RPMI7951 (cell line): Measurements from ENCODE around the gene POLDIP3. TPM values are rescaled to one million over a fixed set of nuclear protein-coding genes. Genes with fewer than 3 reads are reported as not detected.
"Not testable (repeated sequence)": the region's sequence is repeated elsewhere in the genome, so short reads cannot be mapped to it uniquely, and the experiment has no call there.

Experiments used
- DNase-seq: peaks from one replicate; pipeline ENCODE4 v3.0.0-alpha.2; 2012; ENCODE audit warnings: low read depth
- total RNA-seq: library from RNA; depleted of rRNA; stranded (reverse); fragments of >200 nt; shearing (Covaris generic); gene quantifications from 2 replicates; pipeline ENCODE4 v1.2.3, GENCODE V29; 2014

Gene POLDIP3
- total RNA-seq, 1 experiment from 2014 or later, result 23.1 TPM

DNA sequence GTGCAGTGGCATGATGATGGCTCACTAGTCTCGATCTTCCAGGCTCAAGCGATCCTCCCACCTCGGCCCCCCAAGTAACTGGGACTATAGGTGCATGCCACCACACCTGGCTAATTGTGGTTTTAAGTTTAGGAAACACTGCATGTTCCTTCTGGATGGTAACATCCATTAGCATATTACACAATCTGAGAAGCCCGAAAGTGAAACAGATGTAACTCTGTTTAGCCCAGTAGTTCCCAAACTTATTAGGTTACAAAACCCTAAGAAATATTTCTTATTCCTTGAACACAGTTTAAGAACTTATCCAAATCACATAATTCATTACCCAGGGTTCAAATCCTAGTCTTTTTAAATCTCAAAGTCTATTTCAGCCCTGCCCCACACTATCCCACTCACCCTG lies 28.3 kb downstream of the POLDIP3 start:
- DNase-seq, result no peak

DNA sequence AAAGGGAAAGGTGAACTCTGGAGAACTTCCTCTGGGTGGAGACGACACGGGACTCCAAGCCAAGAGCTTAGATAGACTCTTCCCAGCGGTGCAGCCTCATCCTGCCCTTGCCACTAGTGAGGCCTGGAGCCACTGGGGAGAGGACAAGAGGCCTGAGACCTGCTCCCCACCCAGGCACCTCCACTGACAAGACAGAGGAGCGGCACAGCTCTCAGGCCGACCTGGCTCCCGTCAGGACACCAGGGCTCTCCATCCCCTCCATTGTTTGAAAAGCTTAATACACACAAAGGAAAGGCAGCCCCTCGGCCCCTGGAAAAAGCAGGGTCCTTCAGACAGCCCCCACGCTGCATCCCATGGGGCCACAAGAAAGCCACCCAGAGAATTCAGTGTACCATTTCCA lies 29.6 kb downstream of the POLDIP3 start:
- DNase-seq, result no peak

DNA sequence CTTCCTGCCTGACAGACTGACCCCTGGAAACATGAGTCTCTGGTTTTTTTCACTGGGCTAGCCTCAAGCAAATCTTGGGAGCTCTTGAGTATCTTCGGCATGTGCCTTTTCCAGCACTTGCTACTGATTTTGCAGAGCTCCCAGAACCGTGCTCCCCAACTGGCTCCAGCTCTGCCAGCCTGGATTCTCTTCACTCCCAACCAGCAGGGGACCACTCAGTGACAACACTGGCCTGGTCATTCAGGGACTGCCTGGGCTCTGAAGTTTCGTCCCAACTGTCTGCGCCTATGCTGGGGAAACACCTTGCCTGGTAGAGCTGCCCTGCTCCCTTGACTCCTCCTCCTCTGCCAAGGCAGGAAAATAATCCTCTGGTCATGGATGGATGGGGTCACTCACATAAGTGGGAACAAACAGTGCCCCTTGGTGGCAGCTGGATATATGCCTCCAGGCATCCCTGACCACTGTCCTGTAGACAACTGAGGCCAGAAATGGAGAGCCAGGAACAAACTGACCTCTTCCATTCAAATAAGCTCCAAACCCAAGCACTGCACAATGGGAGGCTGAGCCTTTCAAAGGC lies 30.2 kb downstream of the POLDIP3 start:
- DNase-seq, result no peak

DNA sequence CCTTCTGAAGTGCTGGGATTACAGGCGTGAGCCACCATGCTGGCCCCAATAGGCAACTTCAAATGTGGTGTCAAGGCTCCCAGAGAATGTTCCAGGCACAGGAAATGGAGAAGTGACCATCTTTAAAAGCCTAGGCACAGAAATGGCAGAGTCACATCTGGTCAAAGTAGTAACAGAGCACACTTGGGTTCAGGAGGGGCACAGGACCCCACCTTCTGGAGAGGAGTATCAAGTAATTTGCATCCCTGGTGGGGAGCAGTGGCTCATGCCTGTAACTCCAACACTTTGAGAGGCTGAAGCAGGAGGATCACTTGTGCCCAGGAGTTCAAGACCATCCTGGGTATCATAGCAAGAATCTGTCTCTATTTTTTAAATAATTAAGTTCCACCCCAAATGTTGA lies 31.7 kb downstream of the POLDIP3 start:
- no peak for DNase-seq

DNA sequence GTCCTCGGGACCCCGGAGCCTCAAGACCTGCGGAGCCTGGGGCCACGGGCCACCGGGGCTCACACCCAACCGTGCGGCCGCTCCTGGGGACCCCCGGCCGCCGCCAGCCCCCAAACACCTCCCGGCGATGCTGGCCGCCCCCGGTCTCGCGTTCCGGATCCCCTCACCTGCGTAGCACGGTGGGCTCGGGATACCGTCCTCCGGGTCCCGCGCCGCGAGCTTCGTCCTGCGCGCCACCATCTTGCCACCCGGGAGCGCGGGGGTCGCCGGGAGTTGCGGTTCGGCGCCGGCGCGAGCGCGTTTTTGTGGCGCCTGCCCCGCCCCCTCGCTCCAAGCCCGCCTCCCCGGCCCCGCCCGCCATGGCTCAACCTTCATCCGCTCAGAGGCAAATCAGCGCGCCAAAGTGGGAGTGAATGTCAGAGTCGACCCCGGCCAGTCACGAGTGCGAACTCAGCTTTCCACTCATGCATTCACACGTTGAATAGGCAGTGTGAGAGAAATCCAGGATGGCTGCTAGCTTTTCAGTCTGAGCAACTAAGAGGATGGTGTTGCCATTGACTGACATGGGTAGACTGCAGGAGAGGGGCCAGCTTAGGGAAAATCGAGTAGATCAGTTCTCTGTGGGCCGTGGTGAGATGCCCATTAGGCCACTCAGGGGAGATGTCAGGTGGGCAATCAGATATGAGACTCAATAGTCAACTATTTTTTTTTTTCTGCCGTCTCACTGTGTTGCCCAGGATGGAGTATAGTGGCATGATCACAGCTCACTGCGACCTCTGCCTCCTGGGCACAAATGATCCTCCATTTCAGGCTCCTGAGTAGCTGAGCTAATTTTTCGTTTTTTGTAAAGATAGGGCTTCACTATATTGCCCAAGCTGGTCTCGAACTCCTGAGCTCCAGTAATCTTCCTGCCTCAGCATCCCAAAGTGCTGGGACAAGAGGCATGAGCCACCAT lies 32.6 kb downstream of the POLDIP3 start:
- peak; percentile 67 for DNase-seq

DNA sequence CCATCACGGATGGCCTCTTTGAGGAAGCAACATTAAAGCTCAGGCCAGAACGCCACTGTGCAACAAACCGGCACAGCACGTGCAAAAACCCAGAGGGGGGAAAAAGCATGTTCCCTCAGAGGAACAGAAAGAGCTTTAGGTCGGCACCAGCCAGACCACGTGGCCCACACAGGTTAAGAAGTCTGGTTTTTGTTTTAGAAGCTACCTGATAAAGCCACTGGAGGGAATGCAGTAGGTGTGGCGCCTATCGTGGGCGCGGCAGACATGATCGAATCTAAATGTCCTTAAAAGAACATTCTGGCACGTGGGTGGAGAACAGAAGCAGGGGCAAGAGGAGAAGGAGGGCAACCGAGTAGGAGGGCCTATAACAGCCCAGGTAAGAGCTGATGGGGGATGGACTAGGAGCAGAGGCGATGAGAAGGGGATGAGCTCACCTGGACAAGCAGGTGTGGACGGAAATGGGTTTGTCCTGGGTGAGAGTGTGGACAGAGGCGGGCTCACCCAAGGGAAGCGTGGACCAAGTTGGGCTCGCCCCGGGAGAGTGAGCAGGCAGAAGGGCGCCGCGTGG lies 33.4 kb downstream of the POLDIP3 start:
- DNase-seq, result not testable (repeated sequence)

DNA sequence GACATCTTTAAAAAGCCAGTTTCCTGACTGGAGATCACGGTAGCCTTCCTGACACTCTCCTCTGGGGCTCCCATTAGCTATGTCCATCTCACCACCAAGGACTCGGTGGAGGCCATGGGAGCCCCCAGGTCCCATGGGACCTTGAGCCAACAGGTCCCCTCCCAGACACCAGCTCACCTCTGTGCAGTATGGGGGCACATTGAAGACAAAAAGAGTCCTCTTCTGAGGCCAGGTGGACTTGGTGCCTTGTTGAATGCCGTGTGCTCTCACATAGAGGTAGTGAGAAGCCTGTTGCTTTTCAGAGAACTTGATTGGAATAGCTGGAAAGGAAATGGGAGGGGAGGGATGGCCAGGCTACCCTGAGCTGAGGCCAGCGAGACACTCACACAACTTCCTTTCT lies 34.6 kb downstream of the POLDIP3 start:
- not testable (repeated sequence) for DNase-seq

DNA sequence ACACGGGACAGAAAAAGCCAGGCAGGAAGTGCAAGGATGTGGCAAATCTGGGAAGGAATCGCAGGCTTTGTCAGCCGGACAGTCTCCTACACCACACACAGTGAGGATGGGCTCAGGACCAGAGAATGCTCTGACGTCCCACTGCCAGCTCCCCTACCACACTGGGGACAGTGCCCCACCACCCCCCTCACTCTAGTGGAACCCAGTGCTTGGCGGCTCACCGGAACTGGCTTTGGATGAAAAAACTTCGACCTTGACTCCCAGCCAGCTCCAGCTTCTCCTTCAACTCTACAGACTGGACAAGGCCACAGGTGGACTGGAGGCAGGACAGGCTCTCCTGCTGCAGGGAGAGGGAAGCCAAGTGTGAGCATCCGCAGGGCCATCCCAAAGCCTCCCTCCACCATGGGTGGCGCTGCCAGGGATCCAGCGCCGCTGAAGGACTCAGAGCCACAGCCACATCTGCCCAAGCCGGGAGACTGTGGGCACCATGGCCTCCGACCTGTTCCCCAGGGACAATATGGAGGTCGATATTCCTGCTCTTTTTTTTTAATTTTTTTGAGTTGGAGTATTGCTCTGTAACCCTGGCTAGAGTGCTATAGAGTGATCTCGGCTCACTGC lies 37.0 kb downstream of the POLDIP3 start:
- DNase-seq, result no peak

DNA sequence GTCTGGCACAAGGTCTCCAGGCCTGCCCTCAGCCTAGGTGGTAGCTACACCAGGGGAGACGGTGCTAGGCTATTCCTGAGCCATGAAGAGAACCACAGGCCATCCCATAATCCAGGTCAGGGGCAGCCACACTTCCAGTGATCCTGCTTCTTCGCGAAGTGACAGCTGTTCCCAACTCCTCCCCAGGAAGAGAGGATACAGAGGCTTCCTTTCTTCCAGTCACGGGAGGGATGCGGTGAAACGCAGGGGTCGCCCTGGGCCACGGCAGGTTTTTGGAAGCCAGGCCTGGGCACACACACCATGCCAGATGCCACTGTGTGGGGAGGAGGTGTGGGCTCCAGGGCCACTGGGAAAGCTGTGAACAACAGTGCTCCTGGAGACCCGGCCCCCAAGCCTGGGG lies 37.5 kb downstream of the POLDIP3 start:
- not testable (repeated sequence) for DNase-seq

DNA sequence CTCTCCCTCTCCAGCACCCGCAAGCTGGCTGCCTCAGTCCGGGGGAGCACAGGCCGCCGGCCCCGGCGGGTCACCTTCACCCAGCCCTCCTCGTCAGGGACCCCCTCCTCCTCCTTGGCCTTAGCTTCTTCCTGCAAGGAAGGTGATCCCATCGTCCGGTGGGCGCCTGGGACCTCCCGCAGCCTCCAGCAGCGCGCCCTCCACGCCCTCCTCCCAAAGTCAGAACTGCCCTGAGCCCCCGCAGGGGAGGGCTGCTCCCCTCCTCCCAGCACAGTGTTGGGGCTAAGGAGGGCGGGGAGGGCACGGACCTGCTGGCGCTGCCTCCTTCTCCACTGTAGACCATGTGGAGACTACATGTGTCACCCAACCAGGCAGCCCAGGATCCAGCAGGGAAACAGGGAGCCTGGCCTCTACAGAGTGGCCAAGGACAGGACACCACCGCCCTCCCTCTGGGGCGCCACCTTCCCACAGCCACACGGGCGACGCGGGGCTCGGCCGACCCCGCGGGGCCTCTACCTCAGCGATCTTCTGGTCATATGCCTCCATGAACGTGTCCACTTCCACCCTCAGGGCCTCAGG lies 38.6 kb downstream of the POLDIP3 start:
- DNase-seq, result not testable (repeated sequence)

DNA sequence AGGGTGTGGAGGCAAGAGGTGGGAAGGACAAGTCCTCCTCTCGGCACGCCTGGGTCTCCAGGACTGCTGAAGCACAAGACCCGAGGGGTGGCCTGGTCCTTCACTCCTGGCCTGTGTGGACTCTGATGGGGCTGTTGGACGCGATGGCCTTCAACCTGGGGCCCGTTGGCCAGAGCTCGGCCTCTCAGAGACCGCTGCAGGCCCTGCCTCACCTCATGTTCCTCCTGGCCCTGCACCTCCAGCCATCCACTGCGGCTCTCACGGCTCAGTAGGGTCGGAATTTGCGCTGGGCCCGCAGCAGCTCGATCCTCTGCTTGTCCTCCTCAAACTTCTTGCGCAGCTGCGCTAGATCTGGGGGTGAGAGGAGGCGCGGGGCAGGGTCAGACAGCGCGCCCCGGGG lies 40.2 kb downstream of the POLDIP3 start:
- DNase-seq, result not testable (repeated sequence)

DNA sequence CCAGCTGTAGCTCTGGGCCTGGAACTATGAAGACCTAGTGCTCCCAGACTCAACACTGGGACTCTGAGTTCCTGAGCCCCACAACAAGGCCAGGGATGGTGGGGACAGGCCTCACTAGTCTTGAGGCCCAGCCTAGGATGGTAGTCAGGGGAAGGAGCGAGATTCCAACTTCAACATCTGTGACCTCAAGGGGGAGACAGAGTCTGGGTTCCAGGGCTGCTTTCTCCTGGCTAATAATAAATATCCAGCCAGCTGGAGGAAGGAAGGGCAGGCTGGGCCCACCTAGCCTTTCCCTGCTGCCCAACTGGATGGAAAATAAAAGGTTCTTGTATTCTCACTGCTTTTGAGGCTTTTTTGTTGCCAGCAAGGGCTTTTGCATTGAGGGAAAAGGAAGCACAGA lies 40.6 kb downstream of the POLDIP3 start:
- not testable (repeated sequence) for DNase-seq

DNA sequence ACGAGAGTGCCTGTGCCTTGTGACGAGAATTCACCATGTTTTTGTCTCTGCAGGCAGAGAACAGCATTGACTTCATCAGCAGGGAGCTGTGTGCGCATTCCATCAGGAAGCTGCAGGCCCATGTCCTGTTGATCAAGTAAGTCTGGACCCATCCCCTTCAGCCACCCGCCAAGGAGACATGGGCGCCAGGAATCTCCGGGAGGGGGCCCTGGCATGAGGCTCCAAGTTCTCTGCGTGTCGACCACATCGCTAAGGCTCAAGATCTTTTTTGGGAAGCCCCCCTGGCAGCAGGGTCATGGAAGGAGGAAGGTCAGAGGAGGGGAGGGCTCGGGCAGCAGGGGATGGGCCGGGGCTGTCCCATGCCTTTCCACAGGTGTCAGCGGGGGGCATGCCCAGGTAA lies 43.6 kb downstream of the POLDIP3 start:
- DNase-seq, result not testable (repeated sequence)

DNA sequence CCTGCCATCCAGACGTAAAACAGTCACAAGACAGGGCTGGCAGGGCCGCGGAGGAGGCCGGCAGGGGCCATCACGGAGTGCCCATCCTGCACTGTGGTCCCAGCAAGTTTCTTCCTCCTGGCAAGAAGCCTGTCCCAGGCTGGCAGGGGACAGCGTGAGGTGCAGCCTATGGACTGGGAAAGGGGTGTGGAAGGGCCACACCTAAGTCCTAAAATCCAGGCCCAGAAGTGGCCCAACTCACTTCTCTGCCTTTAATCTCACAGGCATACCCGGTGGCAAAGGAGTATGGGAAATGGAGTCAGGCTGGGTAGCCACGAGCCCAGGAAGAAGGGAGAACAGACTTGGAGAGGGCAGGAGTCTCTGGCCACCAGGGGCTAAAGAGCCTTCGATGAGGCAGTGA lies 44.1 kb downstream of the POLDIP3 start:
- DNase-seq, result not testable (repeated sequence)

DNA sequence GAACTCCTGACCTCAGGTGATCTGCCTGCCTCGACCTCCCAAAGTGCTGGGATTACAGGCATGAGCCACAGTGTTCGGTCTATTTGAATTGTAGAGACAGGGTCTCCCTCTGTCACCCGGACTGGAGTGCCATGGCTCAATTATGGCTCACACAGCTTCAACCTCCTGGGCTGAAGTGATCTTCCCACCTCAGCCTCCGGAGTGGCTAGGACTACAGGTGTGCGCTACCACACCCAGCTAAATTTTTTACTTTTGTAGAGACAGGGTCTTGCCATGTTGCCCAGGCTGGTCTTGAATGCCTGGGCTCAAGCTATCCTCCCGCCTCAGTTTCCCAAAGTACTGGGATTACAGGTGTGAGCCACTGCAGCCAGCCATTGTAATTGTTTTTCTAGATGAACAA lies 46.7 kb downstream of the POLDIP3 start:
- not testable (repeated sequence) for DNase-seq

DNA sequence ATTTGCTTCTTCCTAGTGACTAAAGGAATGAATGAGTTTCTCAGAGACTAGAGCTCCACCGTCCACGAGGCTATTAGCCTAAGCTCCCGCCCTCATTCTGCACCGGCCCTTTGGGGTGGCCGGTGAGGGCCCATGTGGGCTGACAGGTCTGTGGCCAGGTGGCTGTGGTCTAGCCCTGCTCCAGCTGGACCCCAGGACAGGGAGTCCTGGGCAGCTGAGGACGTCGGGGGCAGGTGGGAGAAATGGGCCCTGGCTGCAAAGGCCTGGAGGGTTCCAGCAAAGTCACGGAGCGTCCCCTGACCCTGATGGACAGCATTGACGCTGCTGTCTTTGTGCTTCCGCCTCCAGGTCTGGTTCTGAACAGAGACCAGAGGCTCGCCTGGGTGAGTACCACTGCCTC lies 48.7 kb downstream of the POLDIP3 start:
- DNase-seq, result no peak

DNA sequence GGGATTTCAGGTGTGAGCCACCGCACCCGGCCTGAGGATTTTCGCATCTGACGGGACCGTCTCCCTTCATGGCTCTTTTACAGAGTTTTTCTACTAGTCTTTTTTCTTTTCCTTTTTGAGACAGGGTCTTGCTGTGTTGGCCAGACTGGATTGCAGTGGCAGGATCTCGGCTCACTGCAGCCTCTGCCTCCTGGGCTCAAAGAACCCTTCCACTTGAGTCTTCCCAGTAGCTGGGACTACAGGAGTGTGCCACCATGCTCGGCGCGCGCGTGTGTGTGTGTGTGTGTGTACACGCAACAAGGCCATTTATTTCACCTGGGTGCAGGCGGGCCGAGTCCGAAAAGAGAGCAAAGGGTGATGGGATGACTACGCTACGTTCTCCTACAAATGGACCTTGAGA lies 50.0 kb downstream of the POLDIP3 start:
- DNase-seq, result no peak

DNA sequence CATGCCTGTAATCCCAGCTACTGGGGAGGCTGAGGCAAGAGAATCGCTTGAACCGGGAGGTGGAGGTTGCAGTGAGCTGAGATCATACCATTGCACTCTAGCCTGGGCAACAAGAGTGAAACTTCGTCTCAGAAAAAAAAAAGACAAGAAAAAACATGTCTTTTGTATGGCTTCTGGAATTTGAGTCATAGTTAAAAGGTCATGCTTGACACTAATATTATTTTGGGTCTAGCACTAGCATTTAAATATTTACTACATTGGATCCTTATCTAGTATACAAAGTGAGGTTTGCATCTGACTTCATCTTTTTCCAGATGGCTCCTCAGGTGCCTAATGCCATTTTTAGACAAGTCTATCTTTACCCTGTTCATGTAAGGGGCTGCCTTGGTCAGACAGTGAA lies 50.7 kb downstream of the POLDIP3 start:
- not testable (repeated sequence) for DNase-seq

DNA sequence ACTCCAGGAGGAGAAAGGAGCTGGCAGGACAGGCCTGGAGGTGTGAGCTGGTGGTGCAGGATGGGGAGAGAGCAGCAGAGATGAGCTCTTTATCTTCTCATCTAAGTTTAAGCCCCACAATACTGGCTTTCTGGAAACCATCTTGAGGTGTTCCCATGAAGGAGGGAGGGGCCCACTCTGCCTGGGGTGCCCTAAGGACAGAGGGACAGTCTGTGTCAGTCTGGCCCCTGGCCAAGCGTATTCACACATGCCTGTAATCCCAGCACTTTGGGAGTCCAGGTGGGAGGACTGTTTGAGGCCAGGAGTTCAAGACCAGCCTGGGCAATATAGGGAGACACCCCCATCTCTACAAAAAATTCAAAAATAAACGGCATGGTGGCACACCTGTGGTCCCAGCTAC lies 52.0 kb downstream of the POLDIP3 start:
- DNase-seq, result no peak

DNA sequence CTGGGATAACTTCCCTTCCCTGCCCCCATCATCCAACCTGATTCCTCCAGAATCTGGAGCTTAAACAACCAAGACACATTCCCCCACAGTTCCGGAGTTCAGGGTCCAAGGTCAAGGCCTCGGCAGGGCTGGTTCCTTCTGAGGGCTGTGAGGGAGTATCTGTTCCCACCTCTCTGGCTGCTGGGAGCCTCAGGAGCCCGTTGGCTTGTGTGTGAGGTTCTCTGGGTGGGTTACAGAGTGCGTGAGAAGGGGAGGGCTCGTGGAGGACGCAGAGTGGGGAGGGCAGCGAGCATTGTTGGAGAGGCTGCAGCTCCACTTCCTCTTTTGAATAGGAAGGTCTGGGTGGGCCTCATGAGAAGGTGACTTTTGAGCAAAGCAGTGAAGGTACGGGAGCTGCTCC lies 52.4 kb downstream of the POLDIP3 start:
- no peak for DNase-seq

DNA sequence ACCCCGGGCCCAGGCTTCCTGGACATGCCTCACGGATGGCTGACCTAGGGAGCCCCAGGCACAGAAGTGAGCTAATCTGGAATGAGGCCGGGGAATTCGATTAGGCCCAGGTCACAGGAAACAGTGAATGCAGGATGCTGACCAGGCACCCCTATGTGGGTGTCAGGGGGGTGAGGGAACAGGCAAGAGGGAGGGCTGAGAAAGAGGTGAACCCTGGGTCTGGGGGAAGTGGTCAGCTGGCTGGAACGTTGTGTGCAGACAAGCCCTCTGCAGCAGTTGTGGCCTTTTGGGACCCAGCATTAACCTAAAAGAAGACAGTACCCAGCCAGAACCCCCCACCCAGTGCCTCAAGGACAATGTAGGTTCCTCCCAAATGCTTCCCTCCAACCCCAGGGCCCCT lies 52.8 kb downstream of the POLDIP3 start:
- no peak for DNase-seq

DNA sequence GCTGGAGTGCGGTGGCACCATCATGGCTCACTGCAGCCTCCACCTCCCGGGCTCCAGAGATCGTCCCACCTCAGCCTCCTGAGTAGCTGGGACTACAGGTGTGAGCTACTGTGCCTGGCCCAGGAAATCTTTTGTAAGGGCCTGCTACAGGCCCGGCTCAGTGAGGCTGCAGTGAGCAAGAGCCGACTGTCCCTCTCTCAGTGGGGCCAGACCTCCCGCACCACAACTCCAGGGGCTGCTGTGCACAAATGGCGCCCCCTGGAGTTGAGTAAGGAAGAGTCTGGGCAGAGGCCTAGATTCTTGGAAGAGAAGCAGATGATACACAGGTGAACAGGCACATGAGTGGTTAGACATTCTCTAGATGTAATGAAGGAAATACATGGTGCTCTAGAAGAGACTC lies 53.9 kb downstream of the POLDIP3 start:
- DNase-seq, result no peak
